OCI-LY1 (cell line): ENCODE measurements around the gene CCDC8.

ENCODE experiments used
- CTCF ChIP-seq: fragments of 200-600 bp; sonication (generic), shearing (Covaris generic); IDR thresholded peaks from 2 replicates; pipeline ENCODE4 v1.5.1; 2017; ENCODE audit warnings: mild to moderate bottlenecking, antibody characterized with exemption, low read length, moderate library complexity, mixed read lengths
- EZH2 ChIP-seq: fragments of 200-600 bp; sonication (generic), shearing (Covaris generic); IDR thresholded peaks from 2 replicates; pipeline ENCODE4 v1.8.0; 2017; ENCODE audit warnings: borderline replicate concordance, mixed run types, mild to moderate bottlenecking, antibody characterized with exemption, low read length, moderate library complexity, mixed read lengths

- TF ChIP-seq CTCF = no peak
- no peak for TF ChIP-seq EZH2
Measured at GRCh38 chr19:46390866-46391265, 22.5 kb downstream of the CCDC8 start.
